CD4-positive, alpha-beta T cell (primary cell): ENCODE results near the gene CAMSAP1. TPM values are rescaled to one million over a fixed set of nuclear protein-coding genes. Genes with fewer than 3 reads are reported as not detected.

Source experiments
- ATAC-seq: fragments of 200-7000 bp; cut with Tn5 transposase; one replicate; pipeline ENCODE4 v1.10.0; 2022; ENCODE audit warnings: mild to moderate bottlenecking; ENCODE audit not compliant: poor library complexity
- CTCF ChIA-PET: fragments of 350-600 bp; sonication (Branson Sonifier 250); formaldehyde crosslinking; loops from one replicate; lab custom pipeline; 2021; ENCODE audit warnings: antibody characterized with exemption, inconsistent platforms; lab: Charles Lee
- POLR2A ChIA-PET: fragments of 350-600 bp; sonication (Branson Sonifier 250); formaldehyde crosslinking; loops from one replicate; lab custom pipeline; 2021; ENCODE audit warnings: antibody characterized with exemption, inconsistent platforms; lab: Charles Lee
- DNase-seq, 14 experiments: peaks; one replicate each; pipeline ENCODE4 v3.0.0-alpha.2; 2013 to 2020; ENCODE audit warnings: mixed read lengths in 2 of 14
- H3K27ac ChIP-seq, 2 donors: one replicate each; pipeline versions ENCODE4 v1.5.1 to v1.7.0; 2013; ENCODE audit warnings: low read length in 2 of 2, low read depth in 1 of 2, mild to moderate bottlenecking in 1 of 2
- H3K27me3 ChIP-seq, 2 experiments: 1 replicate in 1 of 2; 2 replicates in 1 of 2; pipeline versions ENCODE4 v1.6.1 to v1.7.0; 2013; ENCODE audit warnings: low read length in 2 of 2, control low read depth in 1 of 2, mild to moderate bottlenecking in 1 of 2, moderate library complexity in 1 of 2; ENCODE audit not compliant: insufficient read depth in 2 of 2, control insufficient read depth in 1 of 2
- H3K36me3 ChIP-seq: one replicate; pipeline ENCODE4 v1.6.1; 2013; ENCODE audit warnings: low read length, control low read depth; ENCODE audit not compliant: insufficient read depth
- H3K4me1 ChIP-seq: one replicate; pipeline ENCODE4 v1.6.1; 2013; ENCODE audit warnings: low read length, control low read depth; ENCODE audit not compliant: insufficient read depth
- H3K4me3 ChIP-seq: one replicate; pipeline ENCODE4 v1.5.1; 2013; ENCODE audit warnings: mild to moderate bottlenecking, low read length, moderate library complexity
- H3K9me3 ChIP-seq, 2 experiments: 1 replicate in 1 of 2; 2 replicates in 1 of 2; pipeline versions ENCODE4 v1.6.1 to v1.7.0; 2013; ENCODE audit warnings: low read length in 2 of 2, mild to moderate bottlenecking in 2 of 2, control low read depth in 1 of 2, moderate library complexity in 1 of 2; ENCODE audit not compliant: control insufficient read depth in 1 of 2, insufficient read depth in 1 of 2
- H3K27ac Mint-ChIP-seq: one replicate; pipeline ENCODE4 v1.8.0; 2020; ENCODE audit warnings: mixed read lengths
- H3K27me3 Mint-ChIP-seq: one replicate; pipeline ENCODE4 v1.8.0; 2021; ENCODE audit warnings: mixed read lengths
- H3K36me3 Mint-ChIP-seq: one replicate; pipeline ENCODE4 v1.8.0; 2021; ENCODE audit warnings: low read depth, mixed read lengths
- H3K4me1 Mint-ChIP-seq: one replicate; pipeline ENCODE4 v1.8.0; 2021; ENCODE audit warnings: low read depth, mixed read lengths
- H3K4me3 Mint-ChIP-seq: one replicate; pipeline ENCODE4 v1.8.0; 2020; ENCODE audit warnings: mild to moderate bottlenecking, mixed read lengths
- H3K9me3 Mint-ChIP-seq: one replicate; pipeline ENCODE4 v1.8.0; 2020; ENCODE audit warnings: mixed read lengths
- intact Hi-C, 2 experiments: fragments of 100-400 bp; cut with DNase I in 1 of 2; cut with micrococcal nuclease in 1 of 2; formaldehyde crosslinking; loops; one replicate each; pipeline versions ENCODE4 v1.15.1 to v1.9.0; 2023 to 2025; cut with DNase I, micrococcal nuclease
- total RNA-seq, 174 experiments: library from RNA in 2 of 174; stranded (reverse) in 2 of 174; gene quantifications; one replicate each; pipeline ENCODE4 v1.2.3 and lab custom pipeline; 2021 to 2026
- TF ChIP-seq, protein P1 (sequence below): fragments of 200-600 bp; IDR thresholded peaks from one replicate; pipeline ENCODE4 v1.8.0; 2022; ENCODE audit warnings: antibody characterized with exemption, mild to moderate bottlenecking

CAMSAP1 gene
- total RNA-seq, 2 experiments from 2014 or later: 16.8 to 18.2 TPM

DNA sequence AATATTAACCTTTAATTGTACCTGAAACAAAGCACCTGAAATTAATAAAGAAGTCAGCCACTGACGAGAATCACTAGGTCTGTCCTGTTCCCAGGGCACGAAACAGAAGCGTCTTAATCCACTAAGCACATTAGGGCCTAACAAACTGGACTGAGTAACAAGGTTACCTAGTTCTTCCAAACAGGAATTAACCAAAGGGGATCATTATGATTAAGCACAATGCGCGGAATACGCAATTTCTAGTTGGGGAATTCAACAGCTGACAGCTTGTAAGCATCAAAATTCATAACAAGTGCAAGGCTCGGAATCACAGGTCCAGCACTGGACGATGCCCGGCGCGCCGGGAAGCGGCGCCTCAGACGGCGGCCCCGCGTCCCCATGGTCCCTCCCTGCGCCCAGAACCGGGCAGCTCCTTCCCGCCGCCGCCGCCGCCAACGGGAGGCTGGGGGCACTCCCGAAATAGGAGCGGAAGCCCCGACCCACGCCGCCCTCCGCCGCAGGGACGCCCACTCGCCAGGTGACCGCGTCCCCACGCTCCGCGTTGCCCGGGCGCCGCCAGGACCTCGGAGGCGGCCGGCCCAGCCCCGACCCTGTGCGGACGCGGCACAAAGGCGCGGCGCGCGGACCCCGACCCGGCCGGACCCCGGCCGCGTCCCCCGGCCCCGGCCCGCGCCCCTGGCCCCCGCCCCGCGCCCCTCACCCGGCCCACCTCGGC, 898 bp downstream of the CAMSAP1 start:
- Histone ChIP-seq H3K27me3 (no peaks in the 10 kb centered on the region), H3K4me3 (peak overlapping the region; percentile 48), H3K27ac (peak overlapping the region in 1 of 2 donors; percentile 8), H3K9me3 (no peaks in the 10 kb centered on the region), H3K36me3 (peaks cover 4% of the 10 kb centered on the region), H3K4me1 (peaks cover 46% of the 10 kb centered on the region)
- H3K27ac Mint-ChIP-seq: peak overlapping the region; percentile 78
- ChIA-PET POLR2A (interaction anchor here (0.7 kb wide), 1 partner anchor 10 kb away, joined by 3 read pairs; no protein-coding TSS in a partner anchor), CTCF (interaction anchor here (1.6 kb wide), 1 partner anchor 43 kb away, joined by 4 read pairs; no protein-coding TSS in a partner anchor)
- intact Hi-C loops: loop anchor here (1.0 to 10.0 kb wide), 7 partner anchors 42 to 1842 kb away; partner anchors contain the start of genes TMEM250 (in 2 of the 2), UBAC1 (in 2 of the 2), BRD3 (in 1 of the 2) and QSOX2 (in 1 of the 2)
- H3K4me1 Mint-ChIP-seq: peaks cover 64% of the 10 kb centered on the region
- H3K27me3 Mint-ChIP-seq: no peaks in the 10 kb centered on the region
- TF ChIP-seq, protein P1, sequence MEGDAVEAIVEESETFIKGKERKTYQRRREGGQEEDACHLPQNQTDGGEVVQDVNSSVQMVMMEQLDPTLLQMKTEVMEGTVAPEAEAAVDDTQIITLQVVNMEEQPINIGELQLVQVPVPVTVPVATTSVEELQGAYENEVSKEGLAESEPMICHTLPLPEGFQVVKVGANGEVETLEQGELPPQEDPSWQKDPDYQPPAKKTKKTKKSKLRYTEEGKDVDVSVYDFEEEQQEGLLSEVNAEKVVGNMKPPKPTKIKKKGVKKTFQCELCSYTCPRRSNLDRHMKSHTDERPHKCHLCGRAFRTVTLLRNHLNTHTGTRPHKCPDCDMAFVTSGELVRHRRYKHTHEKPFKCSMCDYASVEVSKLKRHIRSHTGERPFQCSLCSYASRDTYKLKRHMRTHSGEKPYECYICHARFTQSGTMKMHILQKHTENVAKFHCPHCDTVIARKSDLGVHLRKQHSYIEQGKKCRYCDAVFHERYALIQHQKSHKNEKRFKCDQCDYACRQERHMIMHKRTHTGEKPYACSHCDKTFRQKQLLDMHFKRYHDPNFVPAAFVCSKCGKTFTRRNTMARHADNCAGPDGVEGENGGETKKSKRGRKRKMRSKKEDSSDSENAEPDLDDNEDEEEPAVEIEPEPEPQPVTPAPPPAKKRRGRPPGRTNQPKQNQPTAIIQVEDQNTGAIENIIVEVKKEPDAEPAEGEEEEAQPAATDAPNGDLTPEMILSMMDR: no peak
- H3K36me3 Mint-ChIP-seq: peaks cover 34% of the 10 kb centered on the region
- no peak for ATAC-seq
- DNase-seq: peak in 6 of 14 experiments; percentile 8 to 55 (median 30)
- peak overlapping the region; percentile 94 for H3K4me3 Mint-ChIP-seq
- H3K9me3 Mint-ChIP-seq: peaks cover 4% of the 10 kb centered on the region

DNA sequence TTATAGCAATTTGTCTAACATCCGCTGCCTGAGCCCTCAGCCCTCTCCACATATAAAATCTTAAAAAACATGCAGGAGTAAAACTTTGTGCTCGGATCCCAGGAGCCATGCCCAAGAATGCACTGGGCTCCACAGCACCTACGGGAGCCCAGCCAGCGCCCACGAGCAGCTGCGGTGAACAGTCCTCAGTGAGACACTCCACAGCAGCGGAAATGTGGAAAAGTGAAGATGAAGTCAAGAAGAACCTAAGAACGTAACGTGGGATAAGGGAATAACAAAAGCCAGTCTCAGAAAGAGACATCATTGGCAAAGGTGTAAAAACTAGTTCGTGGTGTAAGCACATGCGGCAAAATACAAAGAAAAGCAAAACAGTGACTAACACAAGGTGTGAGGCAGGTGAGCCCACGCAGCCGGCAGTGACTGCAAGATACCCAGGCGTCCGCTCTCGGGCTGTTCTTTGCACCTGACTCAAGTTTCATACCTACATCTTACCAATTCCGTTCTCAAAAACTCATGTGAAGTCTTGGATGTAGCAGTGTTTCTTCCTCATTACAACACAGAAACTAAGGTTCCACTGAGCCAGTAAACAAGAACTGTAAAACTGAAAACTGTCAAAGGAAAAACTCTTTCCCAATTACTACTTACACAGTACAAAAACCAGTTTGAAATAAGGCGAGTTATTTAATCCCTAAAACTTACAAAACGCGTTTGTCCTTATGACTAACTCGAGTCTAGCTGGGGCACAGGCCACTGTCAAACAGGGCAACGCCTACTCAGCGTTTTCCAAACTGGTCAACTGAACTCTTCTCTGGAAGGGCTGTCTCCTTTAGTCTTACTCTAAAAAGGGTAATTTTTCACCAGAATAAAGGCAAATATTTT, 1.7 kb downstream of the CAMSAP1 start:
- peak overlapping the region; percentile 48 for H3K4me3 ChIP-seq
- no peaks in the 10 kb centered on the region for H3K9me3 Mint-ChIP-seq
- DNase-seq: peak in 13 of 14 experiments; percentile 14 to 68 (median 42)
- H3K4me1 ChIP-seq: peaks cover 42% of the 10 kb centered on the region
- peak overlapping the region; percentile 78 for H3K27ac Mint-ChIP-seq
- H3K27me3 ChIP-seq: no peaks in the 10 kb centered on the region
- peaks cover 2% of the 10 kb centered on the region for H3K36me3 ChIP-seq
- no peaks in the 10 kb centered on the region for H3K9me3 ChIP-seq
- peak; percentile 28 for ATAC-seq
- TF ChIP-seq, protein P1: no peak
- H3K4me1 Mint-ChIP-seq: peaks cover 62% of the 10 kb centered on the region
- no peaks in the 10 kb centered on the region for H3K27me3 Mint-ChIP-seq
- POLR2A ChIA-PET: interaction anchor here (0.7 kb wide), 1 partner anchor 9 kb away, joined by 3 read pairs; no protein-coding TSS in a partner anchor
- CTCF ChIA-PET: interaction anchor here (1.6 kb wide), 1 partner anchor 42 kb away, joined by 4 read pairs; no protein-coding TSS in a partner anchor
- peak overlapping the region in 1 of 2 donors; percentile 8 for H3K27ac ChIP-seq
- H3K36me3 Mint-ChIP-seq: peaks cover 25% of the 10 kb centered on the region
- intact Hi-C loops: loop anchor here (2.0 to 10.0 kb wide), 5 partner anchors 41 to 1841 kb away; partner anchors contain the start of genes TMEM250 (in 2 of the 2), BRD3 (in 1 of the 2), QSOX2 (in 1 of the 2) and UBAC1 (in 1 of the 2)
- peak overlapping the region; percentile 94 for H3K4me3 Mint-ChIP-seq
